Osteoblast (primary cell): ENCODE data around the gene STON1. TPM values are rescaled to one million over a fixed set of nuclear protein-coding genes. Genes with fewer than 3 reads are reported as not detected.

Experiments used
- DNase-seq: peaks from one replicate; pipeline ENCODE4 v3.0.0; 2011; ENCODE audit warnings: low spot score, mixed read lengths; ENCODE audit not compliant: insufficient read length; ENCODE audit errors: missing footprints
- H2AFZ ChIP-seq: 2 replicates; pipeline ENCODE4 v1.6.0; 2011; ENCODE audit warnings: mild to moderate bottlenecking, low read length
- H3K27ac ChIP-seq: 2 replicates; pipeline ENCODE4 v1.5.1; 2011; ENCODE audit warnings: mild to moderate bottlenecking, low read depth, low read length, moderate library complexity
- H3K27me3 ChIP-seq: 2 replicates; pipeline ENCODE4 v1.6.0; 2012; ENCODE audit warnings: mild to moderate bottlenecking, control low read depth, inconsistent platforms, low read length, moderate library complexity; ENCODE audit not compliant: insufficient read depth
- H3K36me3 ChIP-seq: 2 replicates; pipeline ENCODE4 v1.5.1; 2011; ENCODE audit warnings: mild to moderate bottlenecking, low read length, control low read depth, moderate library complexity; ENCODE audit not compliant: insufficient read depth
- H3K4me1 ChIP-seq: 2 replicates; pipeline ENCODE4 v1.5.1; 2011; ENCODE audit warnings: mild to moderate bottlenecking, low read length, control low read depth, moderate library complexity; ENCODE audit not compliant: insufficient read depth
- H3K4me2 ChIP-seq: 2 replicates; pipeline ENCODE4 v1.6.0; 2011; ENCODE audit warnings: mild to moderate bottlenecking, low read length; ENCODE audit not compliant: insufficient read depth
- H3K4me3 ChIP-seq: fragments of 200-600 bp; sonication (generic); 3 replicates; pipeline ENCODE4 v1.5.1; 2012; ENCODE audit warnings: mild to moderate bottlenecking, low read length, inconsistent platforms; ENCODE audit not compliant: insufficient read depth
- H3K79me2 ChIP-seq: 2 replicates; pipeline ENCODE4 v1.6.0; 2012; ENCODE audit warnings: mild to moderate bottlenecking, low read length, control low read depth, inconsistent platforms; ENCODE audit not compliant: insufficient read depth
- H3K9me3 ChIP-seq: 2 replicates; pipeline ENCODE4 v1.5.1; 2011; ENCODE audit warnings: low read depth, low read length, control low read depth
- H4K20me1 ChIP-seq: 2 replicates; pipeline ENCODE4 v1.6.0; 2012; ENCODE audit warnings: mild to moderate bottlenecking, low read length, control low read depth; ENCODE audit not compliant: insufficient read depth
- total RNA-seq: library from RNA; depleted of rRNA; stranded (reverse); fragments of >200 nt; gene quantifications from 2 replicates; pipeline ENCODE4 v1.2.3, GENCODE V29; 2012
- TF ChIP-seq, protein P1 (sequence below): IDR thresholded peaks from 2 replicates; pipeline ENCODE4 v1.5.1; 2011; ENCODE audit warnings: mild to moderate bottlenecking, low read depth, low read length, moderate library complexity; ENCODE audit errors: extremely low read depth

STON1 gene
- total RNA-seq, 1 donor, result 15.9 TPM

GRCh38 chr2:48540237-48540935, 10.4 kb downstream of the STON1 start:
- no peak overlapping the region for H2AFZ ChIP-seq
- no peaks in the 10 kb centered on the region for H3K4me1 ChIP-seq
- H3K9me3 ChIP-seq, result no peaks in the 10 kb centered on the region
- H3K27ac ChIP-seq, result no peak overlapping the region
- no peaks in the 10 kb centered on the region for H3K79me2 ChIP-seq
- H3K4me3 ChIP-seq, result no peak overlapping the region
- no peaks in the 10 kb centered on the region for H3K27me3 ChIP-seq
- no peaks in the 10 kb centered on the region for H3K36me3 ChIP-seq
- TF ChIP-seq, protein P1, sequence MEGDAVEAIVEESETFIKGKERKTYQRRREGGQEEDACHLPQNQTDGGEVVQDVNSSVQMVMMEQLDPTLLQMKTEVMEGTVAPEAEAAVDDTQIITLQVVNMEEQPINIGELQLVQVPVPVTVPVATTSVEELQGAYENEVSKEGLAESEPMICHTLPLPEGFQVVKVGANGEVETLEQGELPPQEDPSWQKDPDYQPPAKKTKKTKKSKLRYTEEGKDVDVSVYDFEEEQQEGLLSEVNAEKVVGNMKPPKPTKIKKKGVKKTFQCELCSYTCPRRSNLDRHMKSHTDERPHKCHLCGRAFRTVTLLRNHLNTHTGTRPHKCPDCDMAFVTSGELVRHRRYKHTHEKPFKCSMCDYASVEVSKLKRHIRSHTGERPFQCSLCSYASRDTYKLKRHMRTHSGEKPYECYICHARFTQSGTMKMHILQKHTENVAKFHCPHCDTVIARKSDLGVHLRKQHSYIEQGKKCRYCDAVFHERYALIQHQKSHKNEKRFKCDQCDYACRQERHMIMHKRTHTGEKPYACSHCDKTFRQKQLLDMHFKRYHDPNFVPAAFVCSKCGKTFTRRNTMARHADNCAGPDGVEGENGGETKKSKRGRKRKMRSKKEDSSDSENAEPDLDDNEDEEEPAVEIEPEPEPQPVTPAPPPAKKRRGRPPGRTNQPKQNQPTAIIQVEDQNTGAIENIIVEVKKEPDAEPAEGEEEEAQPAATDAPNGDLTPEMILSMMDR, result no peak
- H3K4me2 ChIP-seq, result no peak overlapping the region
- no peaks in the 10 kb centered on the region for H4K20me1 ChIP-seq
- DNase-seq, result no peak

DNA sequence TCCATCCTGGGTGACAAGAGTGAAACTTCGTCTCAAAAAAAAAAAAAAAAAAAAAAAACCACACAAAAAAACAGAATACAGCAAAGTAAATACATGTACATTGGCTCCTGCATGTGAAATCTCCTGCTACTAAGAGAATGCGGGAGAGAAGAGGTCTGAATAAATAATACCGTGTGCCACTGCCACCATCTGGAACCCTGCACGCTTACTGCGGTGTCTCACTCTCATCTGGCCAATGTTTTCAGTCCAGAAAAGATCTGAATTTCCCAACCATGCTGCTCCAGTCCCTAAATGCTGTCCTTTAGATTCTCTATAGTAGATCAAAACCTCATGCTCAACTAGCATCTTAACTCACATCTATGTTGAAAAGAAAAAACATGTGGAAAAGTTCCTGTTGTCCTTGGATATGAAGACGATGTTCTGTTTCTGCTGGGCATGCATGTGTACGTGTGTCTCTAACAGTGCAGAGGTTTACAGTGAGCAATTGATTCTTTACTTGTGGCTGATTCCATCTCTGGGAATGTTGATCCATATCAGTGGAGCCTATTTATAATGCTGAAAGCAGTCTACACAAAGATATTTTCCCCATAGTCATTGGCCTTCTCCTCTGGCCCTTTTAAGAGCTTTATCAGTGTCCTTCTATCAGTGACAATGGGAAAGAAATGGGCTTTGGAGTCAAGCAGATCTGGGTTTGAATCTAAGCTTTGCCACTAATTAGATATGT, 11.9 kb downstream of the STON1 start:
- DNase-seq, result no peak
- H3K27me3 ChIP-seq, result no peaks in the 10 kb centered on the region
- H3K36me3 ChIP-seq, result no peaks in the 10 kb centered on the region
- H3K27ac ChIP-seq, result no peak overlapping the region
- H4K20me1 ChIP-seq, result no peaks in the 10 kb centered on the region
- H3K79me2 ChIP-seq, result no peaks in the 10 kb centered on the region
- TF ChIP-seq, protein P1, result no peak
- no peaks in the 10 kb centered on the region for H3K9me3 ChIP-seq
- H2AFZ ChIP-seq, result no peak overlapping the region
- H3K4me3 ChIP-seq, result no peak overlapping the region
- H3K4me2 ChIP-seq, result no peak overlapping the region
- H3K4me1 ChIP-seq, result no peaks in the 10 kb centered on the region

DNA sequence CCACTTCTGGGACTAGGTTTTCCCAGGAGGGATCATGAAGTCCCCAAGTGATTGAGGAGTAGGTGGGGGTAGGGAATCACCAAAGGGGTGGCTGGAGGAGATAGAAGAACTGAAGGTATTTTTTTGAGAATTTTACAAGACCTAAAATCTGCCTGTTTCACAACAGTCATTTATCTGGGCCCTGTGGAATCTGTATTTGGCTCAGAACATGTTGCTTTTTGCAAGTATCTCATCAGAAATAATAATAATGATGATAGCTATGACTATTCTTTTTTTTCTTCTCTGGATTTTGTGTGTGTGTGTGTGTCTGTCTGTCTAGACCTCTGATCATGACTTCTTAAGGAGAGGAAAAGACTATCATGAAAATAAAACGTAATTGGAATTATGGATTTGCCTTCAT, 13.9 kb downstream of the STON1 start:
- H3K4me3 ChIP-seq, result no peak overlapping the region
- TF ChIP-seq, protein P1, result no peak
- DNase-seq, result no peak
- peak overlapping the region; percentile 27 for H3K27ac ChIP-seq
- no peak overlapping the region for H2AFZ ChIP-seq
- no peaks in the 10 kb centered on the region for H3K79me2 ChIP-seq
- no peaks in the 10 kb centered on the region for H3K27me3 ChIP-seq
- H3K36me3 ChIP-seq, result no peaks in the 10 kb centered on the region
- H3K9me3 ChIP-seq, result no peaks in the 10 kb centered on the region
- peaks cover 7% of the 10 kb centered on the region for H3K4me1 ChIP-seq
- H3K4me2 ChIP-seq, result no peak overlapping the region
- no peaks in the 10 kb centered on the region for H4K20me1 ChIP-seq

DNA sequence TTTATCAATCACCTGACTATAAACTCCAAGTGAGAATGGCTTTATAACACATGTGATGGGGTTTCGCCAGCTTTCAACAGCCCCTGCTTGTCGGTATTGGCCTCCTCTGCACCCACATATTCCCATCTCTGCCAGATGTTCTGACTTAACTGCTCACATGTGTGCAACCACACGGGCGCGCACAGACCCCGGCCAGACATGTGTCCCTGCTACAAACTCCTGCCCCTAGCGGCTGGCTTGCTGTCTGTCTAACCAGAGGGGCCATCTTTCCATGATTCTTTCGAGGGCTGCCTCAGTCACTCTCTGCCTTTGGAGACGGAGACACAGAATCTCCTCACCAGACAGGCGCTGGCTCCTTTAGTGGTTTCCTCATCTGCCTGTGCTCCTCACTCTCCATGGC, 15.3 kb downstream of the STON1 start:
- H4K20me1 ChIP-seq, result no peaks in the 10 kb centered on the region
- H3K79me2 ChIP-seq, result no peaks in the 10 kb centered on the region
- no peaks in the 10 kb centered on the region for H3K36me3 ChIP-seq
- no peak overlapping the region for H2AFZ ChIP-seq
- DNase-seq, result no peak
- H3K27ac ChIP-seq, result no peak overlapping the region
- no peaks in the 10 kb centered on the region for H3K27me3 ChIP-seq
- TF ChIP-seq, protein P1, result no peak
- H3K4me2 ChIP-seq, result no peak overlapping the region
- no peaks in the 10 kb centered on the region for H3K9me3 ChIP-seq
- peaks cover 12% of the 10 kb centered on the region for H3K4me1 ChIP-seq
- no peak overlapping the region for H3K4me3 ChIP-seq
